Neuron (in vitro differentiated cells): ENCODE data around the gene ZCCHC2.

Experiments
- H2AFZ ChIP-seq: one replicate; pipeline ENCODE4 v1.6.1; 2013; ENCODE audit warnings: low read depth, mild to moderate bottlenecking, inconsistent platforms, low read length, moderate library complexity
- H3K27me3 ChIP-seq: one replicate; pipeline ENCODE4 v1.6.1; 2013; ENCODE audit warnings: low read length; ENCODE audit not compliant: insufficient read depth
- H3K36me3 ChIP-seq: one replicate; pipeline ENCODE4 v1.6.1; 2013; ENCODE audit warnings: low read length; ENCODE audit not compliant: insufficient read depth
- H3K4me1 ChIP-seq: one replicate; pipeline ENCODE4 v1.6.1; 2013; ENCODE audit warnings: low read length; ENCODE audit not compliant: insufficient read depth
- H3K4me3 ChIP-seq: 2 replicates; pipeline ENCODE4 v1.5.1; 2013; ENCODE audit warnings: mild to moderate bottlenecking, low read length, moderate library complexity
- H3K9me3 ChIP-seq: one replicate; pipeline ENCODE4 v1.6.1; 2013; ENCODE audit warnings: low read length

The ZCCHC2 gene

GRCh38 chr18:62601871-62602270, 79.0 kb downstream of the ZCCHC2 start:
- peaks cover 6% of the 10 kb centered on the region for H3K9me3 ChIP-seq
- no peak overlapping the region for H3K4me3 ChIP-seq
- H3K4me1 ChIP-seq, result peaks cover 8% of the 10 kb centered on the region
- H3K27me3 ChIP-seq, result peaks cover 13% of the 10 kb centered on the region
- H3K36me3 ChIP-seq, result no peaks in the 10 kb centered on the region
- no peak overlapping the region for H2AFZ ChIP-seq

GRCh38 chr18:62602706-62603105, 79.9 kb downstream of the ZCCHC2 start:
- no peak overlapping the region for H3K4me3 ChIP-seq
- H3K36me3 ChIP-seq, result no peaks in the 10 kb centered on the region
- H2AFZ ChIP-seq, result no peak overlapping the region

GRCh38 chr18:62603211-62603610, 80.4 kb downstream of the ZCCHC2 start:
- peaks cover 8% of the 10 kb centered on the region for H3K4me1 ChIP-seq
- no peak overlapping the region for H2AFZ ChIP-seq
- H3K9me3 ChIP-seq, result peaks cover 6% of the 10 kb centered on the region
- no peaks in the 10 kb centered on the region for H3K36me3 ChIP-seq
- H3K4me3 ChIP-seq, result no peak overlapping the region
- H3K27me3 ChIP-seq, result peaks cover 4% of the 10 kb centered on the region

More at GRCh38 chr18:62602706-62603105, 79.9 kb downstream of the ZCCHC2 start:
- Histone ChIP-seq H3K4me1 (peaks cover 8% of the 10 kb centered on the region), H3K9me3 (peaks cover 6% of the 10 kb centered on the region), H3K27me3 (peaks cover 6% of the 10 kb centered on the region)

- H3K4me3 ChIP-seq, result no peak overlapping the region
- H3K9me3 ChIP-seq, result peaks cover 3% of the 10 kb centered on the region
- H3K36me3 ChIP-seq, result no peaks in the 10 kb centered on the region
- H3K4me1 ChIP-seq, result peaks cover 8% of the 10 kb centered on the region
- no peaks in the 10 kb centered on the region for H3K27me3 ChIP-seq
- no peak overlapping the region for H2AFZ ChIP-seq
Observed at GRCh38 chr18:62603979-62604378, 81.2 kb downstream of the ZCCHC2 start.

- H3K9me3 ChIP-seq, result no peaks in the 10 kb centered on the region
- H3K27me3 ChIP-seq, result no peaks in the 10 kb centered on the region
- no peaks in the 10 kb centered on the region for H3K36me3 ChIP-seq
- peaks cover 20% of the 10 kb centered on the region for H3K4me1 ChIP-seq
- H3K4me3 ChIP-seq, result no peak overlapping the region
- no peak overlapping the region for H2AFZ ChIP-seq
Observed at GRCh38 chr18:62605685-62606084, 82.9 kb downstream of the ZCCHC2 start.

- Histone ChIP-seq H3K4me3 (no peak overlapping the region), H3K4me1 (peaks cover 25% of the 10 kb centered on the region), H3K36me3 (no peaks in the 10 kb centered on the region), H2AFZ (no peak overlapping the region), H3K27me3 (no peaks in the 10 kb centered on the region), H3K9me3 (no peaks in the 10 kb centered on the region)
Observed at GRCh38 chr18:62606106-62606505, 83.3 kb downstream of the ZCCHC2 start.

- Histone ChIP-seq H3K27me3 (no peaks in the 10 kb centered on the region), H3K9me3 (no peaks in the 10 kb centered on the region), H3K4me1 (peaks cover 35% of the 10 kb centered on the region), H3K36me3 (no peaks in the 10 kb centered on the region), H3K4me3 (no peak overlapping the region), H2AFZ (no peak overlapping the region)
Observed at GRCh38 chr18:62607302-62607701, 84.5 kb downstream of the ZCCHC2 start.

- Histone ChIP-seq H3K36me3 (no peaks in the 10 kb centered on the region), H3K27me3 (no peaks in the 10 kb centered on the region), H2AFZ (no peak overlapping the region), H3K4me3 (no peak overlapping the region), H3K9me3 (no peaks in the 10 kb centered on the region), H3K4me1 (peaks cover 38% of the 10 kb centered on the region)
Observed at GRCh38 chr18:62607708-62608428, 85.0 kb downstream of the ZCCHC2 start.

GRCh38 chr18:62609764-62610163, 86.9 kb downstream of the ZCCHC2 start:
- peaks cover 38% of the 10 kb centered on the region for H3K4me1 ChIP-seq
- no peaks in the 10 kb centered on the region for H3K27me3 ChIP-seq
- H3K4me3 ChIP-seq, result no peak overlapping the region
- no peaks in the 10 kb centered on the region for H3K36me3 ChIP-seq
- H3K9me3 ChIP-seq, result no peaks in the 10 kb centered on the region
- no peak overlapping the region for H2AFZ ChIP-seq

- H3K36me3 ChIP-seq, result no peaks in the 10 kb centered on the region
- no peaks in the 10 kb centered on the region for H3K9me3 ChIP-seq
- H3K4me3 ChIP-seq, result peak overlapping the region; percentile 35
- peaks cover 38% of the 10 kb centered on the region for H3K4me1 ChIP-seq
- no peaks in the 10 kb centered on the region for H3K27me3 ChIP-seq
- H2AFZ ChIP-seq, result peak overlapping the region; percentile 60
Observed at GRCh38 chr18:62610351-62610700, 87.5 kb downstream of the ZCCHC2 start.

GRCh38 chr18:62610701-62611411, 88.0 kb downstream of the ZCCHC2 start:
- H3K4me3 ChIP-seq, result peak overlapping the region; percentile 35

GRCh38 chr18:62611453-62612288, 88.8 kb downstream of the ZCCHC2 start:
- no peak overlapping the region for H3K4me3 ChIP-seq

More at GRCh38 chr18:62610701-62611411, 88.0 kb downstream of the ZCCHC2 start:
- Histone ChIP-seq H3K4me1 (peaks cover 35% of the 10 kb centered on the region), H2AFZ (peak overlapping the region; percentile 60), H3K9me3 (no peaks in the 10 kb centered on the region), H3K27me3 (no peaks in the 10 kb centered on the region), H3K36me3 (no peaks in the 10 kb centered on the region)

GRCh38 chr18:62612289-62612645, 89.4 kb downstream of the ZCCHC2 start:
- H3K9me3 ChIP-seq, result no peaks in the 10 kb centered on the region
- no peaks in the 10 kb centered on the region for H3K36me3 ChIP-seq
- H2AFZ ChIP-seq, result no peak overlapping the region
- H3K4me1 ChIP-seq, result peaks cover 30% of the 10 kb centered on the region
- no peak overlapping the region for H3K4me3 ChIP-seq
- no peaks in the 10 kb centered on the region for H3K27me3 ChIP-seq

More at GRCh38 chr18:62611453-62612288, 88.8 kb downstream of the ZCCHC2 start:
- H3K4me1 ChIP-seq, result peaks cover 30% of the 10 kb centered on the region
- H2AFZ ChIP-seq, result peak overlapping the region; percentile 60
- no peaks in the 10 kb centered on the region for H3K27me3 ChIP-seq
- H3K36me3 ChIP-seq, result no peaks in the 10 kb centered on the region
- no peaks in the 10 kb centered on the region for H3K9me3 ChIP-seq
